SK-N-SH (cell line): ENCODE data around the gene CCDC183. TPM values are rescaled to one million over a fixed set of nuclear protein-coding genes. Genes with fewer than 3 reads are reported as not detected.
A peak's percentile ranks its signal among the peaks of the same experiment; 100 is the strongest.

Experiments
- CTCF ChIA-PET: fragments of 300-600, 350-600 bp; formaldehyde crosslinking; extraction: SDS; loops from one replicate; lab custom pipeline; 2021; lab: Yijun Ruan, JAX
- POLR2A ChIA-PET: fragments of 350-600 bp; sonication (Branson Sonifier 250); formaldehyde crosslinking; extraction: SDS; loops from one replicate; lab custom pipeline; 2020; ENCODE audit warnings: antibody characterized with exemption, inconsistent platforms; lab: Yijun Ruan, JAX
- DNase-seq: peaks from one replicate; pipeline ENCODE4 v3.0.0; 2012
- H2AFZ ChIP-seq: fragments of 200-600 bp; sonication (generic); 2 replicates; pipeline ENCODE4 v1.8.1; 2016; ENCODE audit warnings: antibody characterized with exemption, mild to moderate bottlenecking, low read depth
- H3F3A ChIP-seq: fragments of 200-600 bp; sonication (generic); replicated peaks from 2 replicates; pipeline ENCODE3; 2016; ENCODE audit warnings: antibody characterized with exemption, mild to moderate bottlenecking; ENCODE audit not compliant: insufficient read depth
- H3K27ac ChIP-seq, 2 experiments: fragments of 200-500 bp in 1 of 2; fragments of 200-600 bp in 1 of 2; sonication (Bioruptor generic) in 1 of 2; sonication (generic), shearing (Covaris generic) in 1 of 2; 2 replicates each; pipeline versions ENCODE4 v1.5.1 to v1.6.1; 2014 to 2016; ENCODE audit warnings: low read depth in 2 of 2, inconsistent platforms in 1 of 2, low read length in 1 of 2, mild to moderate bottlenecking in 1 of 2, mixed read lengths in 1 of 2
- H3K27me3 ChIP-seq: fragments of 200-600 bp; sonication (generic), shearing (Covaris generic); 2 replicates; pipeline ENCODE4 v1.6.1; 2016; ENCODE audit warnings: mixed run types; ENCODE audit not compliant: insufficient read depth
- H3K36me3 ChIP-seq, 2 experiments: fragments of 200-500 bp in 1 of 2; fragments of 200-600 bp in 1 of 2; sonication (Bioruptor generic) in 1 of 2; sonication (generic) in 1 of 2; replicated peaks in 1 of 2; 2 replicates each; pipeline versions ENCODE3 to v1.5.1; 2014 to 2016; ENCODE audit warnings: low read length in 1 of 2, mild to moderate bottlenecking in 1 of 2; ENCODE audit not compliant: insufficient read depth in 2 of 2, control insufficient read depth in 1 of 2
- H3K4me1 ChIP-seq, 2 experiments: fragments of 200-500 bp in 1 of 2; fragments of 200-600 bp in 1 of 2; sonication (Bioruptor generic) in 1 of 2; sonication (generic), shearing (Covaris generic) in 1 of 2; 2 replicates each; pipeline versions ENCODE4 v1.5.1 to v1.6.1; 2014 to 2016; ENCODE audit warnings: low read depth in 1 of 2, low read length in 1 of 2, mixed run types in 1 of 2; ENCODE audit not compliant: insufficient read depth in 2 of 2, control insufficient read depth in 1 of 2
- H3K4me2 ChIP-seq: fragments of 200-600 bp; sonication (generic), shearing (Covaris generic); 2 replicates; pipeline ENCODE4 v1.6.1; 2017; ENCODE audit warnings: mixed run types
- H3K4me3 ChIP-seq, 2 experiments: fragments of 200-500 bp in 1 of 2; fragments of 200-600 bp in 1 of 2; sonication (Bioruptor generic) in 1 of 2; sonication (generic), shearing (Covaris generic) in 1 of 2; 2 replicates each; pipeline versions ENCODE4 v1.5.1 to v1.8.1; 2014 to 2016; ENCODE audit warnings: low read depth in 2 of 2, inconsistent platforms in 1 of 2, low read length in 1 of 2, mild to moderate bottlenecking in 1 of 2, mixed read lengths in 1 of 2, moderate library complexity in 1 of 2
- H3K79me2 ChIP-seq: fragments of 200-600 bp; sonication (generic); 2 replicates; pipeline ENCODE4 v1.8.1; 2017; ENCODE audit warnings: mild to moderate bottlenecking; ENCODE audit not compliant: insufficient read depth
- H3K9ac ChIP-seq: fragments of 200-600 bp; sonication (generic); 2 replicates; pipeline ENCODE4 v1.6.1; 2017; ENCODE audit warnings: mixed run types
- H3K9me2 ChIP-seq: fragments of 200-600 bp; sonication (generic); 2 replicates; pipeline ENCODE4 v1.6.1; 2017; ENCODE audit warnings: mixed run types
- H3K9me3 ChIP-seq: fragments of 200-600 bp; sonication (generic); 2 replicates; pipeline ENCODE4 v1.6.1; 2017; ENCODE audit warnings: mixed run types, mild to moderate bottlenecking, moderate library complexity
- H4K20me1 ChIP-seq: fragments of 200-600 bp; sonication (generic); 2 replicates; pipeline ENCODE4 v1.6.1; 2017; ENCODE audit warnings: mild to moderate bottlenecking, mixed run types; ENCODE audit not compliant: insufficient read depth
- EP300 ChIP-seq, 2 experiments: IDR thresholded peaks; 2 replicates each; pipeline versions ENCODE4 v1.4.0 to v1.6.1; 2012; ENCODE audit warnings: borderline replicate concordance in 1 of 2, low read depth in 1 of 2, low read length in 1 of 2
- FOXJ3 ChIP-seq: sonication (generic); formaldehyde crosslinking; IDR thresholded peaks from 2 replicates; pipeline ENCODE4 v1.5.1; 2020; ENCODE audit warnings: mild to moderate bottlenecking, missing genetic modification reagents
- FOXM1 ChIP-seq: IDR thresholded peaks from 2 replicates; pipeline ENCODE4 v1.4.0; 2012; ENCODE audit warnings: low read depth, mild to moderate bottlenecking
- GATA2 ChIP-seq: sonication (generic); formaldehyde crosslinking; IDR thresholded peaks from 2 replicates; pipeline ENCODE4 v1.5.0; 2020; ENCODE audit warnings: mild to moderate bottlenecking, missing genetic modification reagents
- JUND ChIP-seq: IDR thresholded peaks from 2 replicates; pipeline ENCODE4 v1.4.0; 2012
- MAX ChIP-seq: IDR thresholded peaks from 2 replicates; pipeline ENCODE4 v1.4.0; 2012; ENCODE audit warnings: low read depth
- PBX3 ChIP-seq: IDR thresholded peaks from 2 replicates; pipeline ENCODE4; 2012
- SMC3 ChIP-seq: IDR thresholded peaks from 2 replicates; pipeline ENCODE4 v1.6.1; 2012; ENCODE audit warnings: low read depth, low read length, improper control_type of control experiment
- TAF1 ChIP-seq: IDR thresholded peaks from 2 replicates; pipeline ENCODE4 v1.6.1; 2012; ENCODE audit warnings: low read depth, mild to moderate bottlenecking, low read length, moderate library complexity, borderline replicate concordance
- TCF12 ChIP-seq: IDR thresholded peaks from 2 replicates; pipeline ENCODE4 v1.4.0; 2012
- TEAD4 ChIP-seq: IDR thresholded peaks from 2 replicates; pipeline ENCODE4 v1.4.0; 2012; ENCODE audit warnings: mild to moderate bottlenecking, borderline replicate concordance; ENCODE audit not compliant: insufficient read depth
- WGBS: methylation state at CpG from one replicate; pipeline ENCODE4 v1.1.6; 2017; ENCODE audit warnings: low lambda C conversion rate; 5-methylcytosine and 5-hydroxymethylcytosine counted together
- polyA plus RNA-seq, 3 experiments: library from polyadenylated mRNA; depleted of rRNA; stranded (reverse); fragments of >200 nt; gene quantifications; 2 replicates each; pipeline ENCODE4 v1.2.3, GENCODE V29; 2012
- TF ChIP-seq, protein P1 (sequence below): IDR thresholded peaks from 2 replicates; pipeline ENCODE4 v1.4.0; 2012; ENCODE audit warnings: low read depth, borderline replicate concordance
- TF ChIP-seq, protein P2 (sequence below): IDR thresholded peaks from 2 replicates; pipeline ENCODE4 v1.4.0; 2012; ENCODE audit warnings: low read depth, borderline replicate concordance
- TF ChIP-seq, protein P3 (sequence below): fragments of 150-350 bp; IDR thresholded peaks from 2 replicates; pipeline ENCODE4 v1.6.1; 2016; ENCODE audit warnings: mild to moderate bottlenecking, low read depth, low read length

CCDC183 gene
- polyA plus RNA-seq, 1 of the 3 experiments (the other 2 are of a cell fraction): 5.3 TPM

GRCh38 chr9:136849960-136850865 is 54.1 kb downstream of the CCDC183 start (continued):
- TF ChIP-seq, protein P1, sequence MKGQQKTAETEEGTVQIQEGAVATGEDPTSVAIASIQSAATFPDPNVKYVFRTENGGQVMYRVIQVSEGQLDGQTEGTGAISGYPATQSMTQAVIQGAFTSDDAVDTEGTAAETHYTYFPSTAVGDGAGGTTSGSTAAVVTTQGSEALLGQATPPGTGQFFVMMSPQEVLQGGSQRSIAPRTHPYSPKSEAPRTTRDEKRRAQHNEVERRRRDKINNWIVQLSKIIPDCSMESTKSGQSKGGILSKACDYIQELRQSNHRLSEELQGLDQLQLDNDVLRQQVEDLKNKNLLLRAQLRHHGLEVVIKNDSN: no peak
- TF ChIP-seq JUND: no peak
- TF ChIP-seq TCF12: no peak
- TF ChIP-seq MAX: no peak

DNA sequence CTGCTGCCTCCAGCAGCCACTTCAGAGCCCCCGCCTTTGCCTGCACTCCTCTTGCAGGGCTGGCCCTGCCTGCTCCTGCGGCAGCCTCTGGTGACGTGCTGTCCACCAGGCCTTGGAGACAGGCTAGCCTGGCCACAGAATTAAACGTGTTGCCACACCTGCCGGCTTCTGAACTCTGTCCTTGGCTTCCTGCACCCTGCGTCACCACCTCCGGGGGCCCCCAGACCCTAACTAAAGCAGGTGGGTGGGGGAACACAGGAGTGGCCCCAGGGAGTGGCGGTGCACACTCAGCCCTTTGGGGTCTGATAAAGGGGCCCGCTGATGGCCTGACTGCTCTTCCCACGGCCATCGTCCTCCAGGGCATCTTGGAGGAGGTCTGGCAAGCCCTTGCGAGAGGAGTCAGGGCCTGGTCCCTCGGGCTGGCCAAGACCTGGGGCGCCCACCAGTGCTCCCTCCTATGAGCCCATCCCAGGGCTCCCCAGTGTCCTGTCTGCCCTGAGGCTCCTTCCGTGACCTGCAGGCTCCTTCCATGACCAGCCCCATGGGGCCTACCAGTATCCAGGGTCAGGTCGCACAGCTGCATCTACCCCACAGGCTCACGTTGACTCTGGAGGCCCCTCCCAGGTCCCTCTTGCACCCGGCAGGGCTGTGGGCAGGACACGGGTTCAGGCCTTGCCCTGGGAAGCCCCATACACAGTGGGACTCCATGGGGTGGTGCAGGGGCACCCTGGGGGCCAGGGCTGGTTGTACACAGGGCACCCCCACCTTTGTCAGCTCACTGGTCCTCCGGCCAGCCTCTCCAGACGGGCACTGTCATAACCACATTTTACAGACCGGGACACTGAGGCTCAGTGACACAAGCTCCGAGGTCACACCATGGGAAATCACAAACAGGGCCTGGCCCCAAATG is 55.0 kb downstream of the CCDC183 start:
- peak overlapping the region in 1 of 2 experiments; percentile 89; a peak in 1 of 4 replicates for H3K4me3 ChIP-seq
- no peak for TF ChIP-seq SMC3
- TF ChIP-seq, all 33 proteins: peak for 0
- ChIA-PET POLR2A (interaction anchor here (0.7 to 1.2 kb wide), 3 partner anchors 9 to 13 kb away, joined by 3 read pairs; no protein-coding TSS in a partner anchor), CTCF (interaction anchor here (1.0 to 1.5 kb wide), 2 partner anchors 9 to 63 kb away, joined by 3 to 7 read pairs; no protein-coding TSS in a partner anchor)
- Histone ChIP-seq H2AFZ (no peak overlapping the region), H4K20me1 (no peaks in the 10 kb centered on the region; the same call in 1 of the 2 replicates), H3K4me2 (peak overlapping the region; percentile 96), H3K9me2 (no peaks in the 10 kb centered on the region), H3K27me3 (no peaks in the 10 kb centered on the region), H3K36me3 (peaks cover 0 to 8% of the 10 kb centered on the region in 2 experiments), H3F3A (no peaks in the 10 kb centered on the region), H3K27ac (no peak overlapping the region), H3K9ac (peak overlapping the region; percentile 84; the same call in 1 of the 2 replicates), H3K4me1 (peaks cover 4 to 13% of the 10 kb centered on the region in 2 experiments; a peak in 2 of 4 replicates), H3K79me2 (peaks cover 23% of the 10 kb centered on the region; the same call in 1 of the 2 replicates), H3K9me3 (no peaks in the 10 kb centered on the region)
- WGBS: 87% methylated on average over 6 of the region's 23 CpGs
- DNase-seq: no peak

GRCh38 chr9:136851941-136852663 is 56.0 kb downstream of the CCDC183 start, which contains the start of gene MAMDC4:
MAMDC4 (plus strand) TSS chr9:136852346; CDS start chr9:136852417, 71 bp downstream.
- peaks cover 20% of the 10 kb centered on the region; the same call in 1 of the 2 replicates for H3K79me2 ChIP-seq
- H3K9ac ChIP-seq: no peak within 1 kb of the TSS
- peaks cover 4 to 13% of the 10 kb centered on the region in 2 experiments; a peak in 2 of 4 replicates for H3K4me1 ChIP-seq
- no peaks in the 10 kb centered on the region for H3K9me3 ChIP-seq
- H3F3A ChIP-seq: no peaks in the 10 kb centered on the region
- peaks cover 0 to 8% of the 10 kb centered on the region in 2 experiments for H3K36me3 ChIP-seq
- H3K4me2 ChIP-seq: no peak within 1 kb of the TSS
- no peaks in the 10 kb centered on the region for H3K9me2 ChIP-seq
- H2AFZ ChIP-seq: no peak within 1 kb of the TSS
- no peaks in the 10 kb centered on the region for H3K27me3 ChIP-seq
- POLR2A ChIA-PET: interaction anchor here (0.7 to 1.2 kb wide), 3 partner anchors 8 to 12 kb away, joined by 3 read pairs; no protein-coding TSS in a partner anchor
- no peak for DNase-seq
- CTCF ChIA-PET: interaction anchor here (1.0 to 1.5 kb wide), 3 partner anchors 8 to 177 kb away, joined by 3 to 7 read pairs (median 3); no protein-coding TSS in a partner anchor
- H3K4me3 ChIP-seq: no peak within 1 kb of the TSS
- H3K27ac ChIP-seq: no peak within 1 kb of the TSS; a peak in 1 of 4 replicates
- H4K20me1 ChIP-seq: no peaks in the 10 kb centered on the region; the same call in 1 of the 2 replicates
- WGBS: no CpG with 5 or more reads among the region's 23 CpGs
- TF ChIP-seq TAF1 (no peak), FOXJ3 (CRISPR knock-in tag) (no peak), PBX3 (no peak), GATA2 (CRISPR knock-in tag) (no peak), FOXM1 (no peak), EP300 (IDR thresholded peaks at IDR 0.05; ENCODE audit: borderline replicate concordance in 1 of 2, low read depth in 1 of 2, low read length in 1 of 2) (no peak), TEAD4 (no peak)
- TF ChIP-seq, protein P2, sequence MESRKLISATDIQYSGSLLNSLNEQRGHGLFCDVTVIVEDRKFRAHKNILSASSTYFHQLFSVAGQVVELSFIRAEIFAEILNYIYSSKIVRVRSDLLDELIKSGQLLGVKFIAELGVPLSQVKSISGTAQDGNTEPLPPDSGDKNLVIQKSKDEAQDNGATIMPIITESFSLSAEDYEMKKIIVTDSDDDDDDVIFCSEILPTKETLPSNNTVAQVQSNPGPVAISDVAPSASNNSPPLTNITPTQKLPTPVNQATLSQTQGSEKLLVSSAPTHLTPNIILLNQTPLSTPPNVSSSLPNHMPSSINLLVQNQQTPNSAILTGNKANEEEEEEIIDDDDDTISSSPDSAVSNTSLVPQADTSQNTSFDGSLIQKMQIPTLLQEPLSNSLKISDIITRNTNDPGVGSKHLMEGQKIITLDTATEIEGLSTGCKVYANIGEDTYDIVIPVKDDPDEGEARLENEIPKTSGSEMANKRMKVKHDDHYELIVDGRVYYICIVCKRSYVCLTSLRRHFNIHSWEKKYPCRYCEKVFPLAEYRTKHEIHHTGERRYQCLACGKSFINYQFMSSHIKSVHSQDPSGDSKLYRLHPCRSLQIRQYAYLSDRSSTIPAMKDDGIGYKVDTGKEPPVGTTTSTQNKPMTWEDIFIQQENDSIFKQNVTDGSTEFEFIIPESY: no peak
- TF ChIP-seq, protein P3, sequence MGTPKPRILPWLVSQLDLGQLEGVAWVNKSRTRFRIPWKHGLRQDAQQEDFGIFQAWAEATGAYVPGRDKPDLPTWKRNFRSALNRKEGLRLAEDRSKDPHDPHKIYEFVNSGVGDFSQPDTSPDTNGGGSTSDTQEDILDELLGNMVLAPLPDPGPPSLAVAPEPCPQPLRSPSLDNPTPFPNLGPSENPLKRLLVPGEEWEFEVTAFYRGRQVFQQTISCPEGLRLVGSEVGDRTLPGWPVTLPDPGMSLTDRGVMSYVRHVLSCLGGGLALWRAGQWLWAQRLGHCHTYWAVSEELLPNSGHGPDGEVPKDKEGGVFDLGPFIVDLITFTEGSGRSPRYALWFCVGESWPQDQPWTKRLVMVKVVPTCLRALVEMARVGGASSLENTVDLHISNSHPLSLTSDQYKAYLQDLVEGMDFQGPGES: no peak
